C4-2B (cell line): Measurements from ENCODE around the gene TRIM56.
"Not testable (repeated sequence)": the region's sequence is repeated elsewhere in the genome, so short reads cannot be mapped to it uniquely, and the experiment has no call there.

Experiments
- H3K27ac ChIP-seq: fragments of 450-650 bp; 2 replicates; pipeline ENCODE4 v1.5.1; 2017
- CTCF ChIP-seq: fragments of 450-650 bp; conservative IDR thresholded peaks from 2 replicates; pipeline ENCODE4 v1.5.1; 2017; ENCODE audit warnings: mild to moderate bottlenecking
- ZFX ChIP-seq: fragments of 450-650 bp; IDR thresholded peaks from 2 replicates; pipeline ENCODE4 v1.6.1; 2017

TRIM56 gene

DNA sequence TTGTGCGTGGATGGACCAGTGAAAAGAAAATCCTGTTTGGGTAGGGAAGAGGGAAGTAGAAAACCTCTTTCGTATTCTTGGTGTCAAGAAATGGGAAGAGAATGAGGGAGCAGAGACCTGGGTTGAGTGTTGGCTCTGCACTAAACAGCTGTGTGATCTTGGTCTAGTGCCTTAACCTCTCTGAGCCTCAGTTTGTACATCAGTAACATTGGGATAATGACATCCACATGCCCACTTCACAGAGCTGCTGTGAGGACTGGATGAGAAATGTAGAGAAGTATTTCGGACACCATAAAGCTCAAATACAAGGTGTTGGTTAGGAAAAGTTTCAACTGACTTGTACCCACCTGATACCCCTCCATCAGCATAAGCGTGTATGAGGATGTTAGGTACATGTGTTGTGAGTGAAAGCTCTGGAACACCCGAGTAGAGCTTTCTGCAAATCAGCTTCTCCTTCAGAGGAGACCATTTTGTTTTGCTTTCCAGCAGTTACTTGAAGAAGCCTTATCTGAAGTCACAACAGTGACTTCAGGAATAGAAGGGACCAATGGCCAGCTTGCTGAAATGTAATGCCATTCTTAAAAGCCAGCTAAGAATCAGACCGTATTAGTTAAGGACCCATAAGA lies 11.2 kb downstream of the TRIM56 start:
- TF ChIP-seq ZFX (no peak), CTCF (no peak)
- H3K27ac ChIP-seq: no peak overlapping the region

GRCh38 chr7:101096957-101097347 lies 11.7 kb downstream of the TRIM56 start:
- H3K27ac ChIP-seq: no peak overlapping the region
- TF ChIP-seq CTCF (no peak), ZFX (no peak)

DNA sequence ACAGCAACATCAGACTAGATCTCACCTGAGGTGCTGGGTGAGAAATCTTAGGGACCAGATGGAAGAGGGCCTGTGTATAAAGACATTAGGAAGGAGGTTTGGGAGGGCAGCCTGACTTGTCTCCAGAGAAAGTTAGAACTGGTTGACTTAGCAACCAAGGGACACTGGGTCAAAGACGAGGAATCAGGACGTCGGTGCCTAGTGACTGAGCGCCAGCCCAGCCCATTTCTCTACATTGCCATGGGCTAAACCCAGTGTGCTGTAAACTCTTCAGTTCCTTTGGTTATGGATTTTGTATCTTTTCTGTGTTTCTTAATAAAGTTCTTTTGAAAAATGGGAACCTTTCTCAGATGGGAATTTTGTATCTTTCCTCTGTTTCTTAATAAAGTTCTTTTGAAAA lies 12.3 kb downstream of the TRIM56 start:
- H3K27ac ChIP-seq: no peak overlapping the region
- TF ChIP-seq ZFX: no peak
- TF ChIP-seq CTCF: no peak

DNA sequence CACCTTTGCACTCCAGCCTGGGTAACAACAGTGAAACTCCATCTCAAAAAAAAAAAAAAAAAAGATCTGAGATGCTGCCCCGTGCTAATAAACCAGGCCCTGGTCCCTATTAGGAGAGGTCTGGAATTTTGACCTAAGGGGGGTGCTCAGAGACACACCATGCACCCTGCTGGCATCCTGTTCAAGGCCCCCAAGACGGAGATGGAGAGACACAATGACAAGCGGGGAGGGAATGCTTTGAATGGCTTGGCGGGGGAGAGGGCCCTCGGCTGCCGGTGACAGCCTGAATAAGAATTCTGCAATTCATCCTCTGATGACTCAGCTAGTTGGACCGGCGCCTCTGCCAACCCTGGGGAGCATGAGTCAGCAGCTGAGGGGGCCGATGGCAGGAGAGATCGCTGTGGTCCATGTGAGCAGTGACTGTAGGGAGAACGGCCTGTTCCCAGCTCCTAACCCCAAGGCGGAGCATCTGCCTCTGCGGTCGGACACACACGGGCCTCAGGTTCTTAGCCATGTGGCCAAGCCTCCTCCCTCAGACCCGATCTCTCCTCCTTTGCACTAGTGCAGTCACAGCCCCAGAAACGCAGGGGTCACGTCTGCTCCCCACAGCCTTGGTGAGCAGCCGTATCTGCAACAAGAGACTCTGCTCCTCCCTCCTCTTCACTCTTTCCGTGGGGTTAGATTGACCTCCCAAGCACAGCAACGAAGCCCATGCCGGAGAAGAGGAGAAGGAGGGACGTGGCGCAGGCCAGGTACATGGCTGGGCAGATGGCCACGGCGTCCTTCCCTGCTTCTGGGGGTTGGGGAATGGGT lies 14.9 kb downstream of the TRIM56 start:
- TF ChIP-seq ZFX: no peak
- no peak for TF ChIP-seq CTCF
- peak overlapping the region; percentile 49 for H3K27ac ChIP-seq

GRCh38 chr7:101100858-101101847 lies 15.9 kb downstream of the TRIM56 start:
- peak overlapping the region; percentile 49 for H3K27ac ChIP-seq
- TF ChIP-seq CTCF (no peak), ZFX (no peak)

DNA sequence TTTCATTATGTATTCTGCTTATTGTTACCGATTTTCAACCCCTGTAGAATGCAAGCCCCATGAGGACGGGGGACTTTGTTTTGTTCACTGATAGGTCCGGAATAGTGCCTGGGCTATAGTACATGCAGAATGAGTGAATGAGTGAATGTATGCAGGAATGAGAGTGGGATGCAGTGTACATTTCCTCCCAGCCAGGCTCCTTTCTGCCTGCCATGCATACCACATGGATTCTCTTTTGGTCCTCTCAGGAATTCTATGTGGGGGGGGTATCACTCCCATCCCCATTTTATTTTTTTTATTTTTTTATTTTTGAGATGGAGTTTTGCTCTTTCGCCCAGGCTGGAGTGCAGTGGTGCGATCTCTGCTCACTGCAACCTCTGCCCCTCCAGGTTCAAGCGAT lies 16.7 kb downstream of the TRIM56 start:
- H3K27ac ChIP-seq: no peak overlapping the region

GRCh38 chr7:101103701-101104100 lies 18.4 kb downstream of the TRIM56 start:
- not testable (repeated sequence) for H3K27ac ChIP-seq

More for the DNA sequence above, 16.7 kb downstream of the TRIM56 start:
- no peak for TF ChIP-seq CTCF
- TF ChIP-seq ZFX: no peak
